Measurements from ENCODE around the gene ZMIZ1.

The ZMIZ1 gene

GRCh38 chr10:79068562-79069324 is at the start of gene ZMIZ1:
ZMIZ1 (plus strand) TSS chr10:79068966; CDS start chr10:79201633, 132,667 bp downstream.
- DNase-seq (ENCODE audit: low spot score) = peak; percentile 95

DNA sequence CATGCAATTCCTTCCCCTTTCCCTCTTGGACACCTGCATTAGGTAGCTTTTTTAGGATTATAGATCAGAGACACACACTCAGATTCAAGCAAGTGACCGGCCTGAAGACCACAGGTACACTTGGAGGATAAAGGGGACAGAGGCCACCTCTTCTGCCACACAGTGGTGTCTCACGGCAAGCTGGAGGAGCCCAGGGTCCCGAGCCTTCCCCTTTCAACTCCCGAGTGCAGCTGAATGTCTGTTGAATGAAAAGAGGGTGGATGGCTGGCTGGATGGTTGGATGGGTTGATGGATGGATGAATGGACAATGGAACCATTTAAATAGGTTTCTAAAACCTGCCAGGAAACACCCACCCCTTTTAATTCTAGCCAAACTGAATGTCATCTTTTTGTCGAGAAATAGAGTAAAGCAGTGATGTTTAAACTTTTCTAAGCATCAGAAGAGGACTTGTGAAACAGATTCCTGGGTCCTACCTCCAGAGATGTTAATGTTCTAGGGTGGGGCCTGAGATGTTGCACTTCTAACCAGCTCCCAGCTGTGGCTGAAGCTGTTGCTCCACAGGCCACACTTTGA is 49.2 kb upstream of the ZMIZ1 start:
- DNase-seq (ENCODE audit: low spot score) = no peak

- DNase-seq (ENCODE audit: low spot score) = no peak
Observed at GRCh38 chr10:79020015-79020491, 48.7 kb upstream of the ZMIZ1 start.

DNA sequence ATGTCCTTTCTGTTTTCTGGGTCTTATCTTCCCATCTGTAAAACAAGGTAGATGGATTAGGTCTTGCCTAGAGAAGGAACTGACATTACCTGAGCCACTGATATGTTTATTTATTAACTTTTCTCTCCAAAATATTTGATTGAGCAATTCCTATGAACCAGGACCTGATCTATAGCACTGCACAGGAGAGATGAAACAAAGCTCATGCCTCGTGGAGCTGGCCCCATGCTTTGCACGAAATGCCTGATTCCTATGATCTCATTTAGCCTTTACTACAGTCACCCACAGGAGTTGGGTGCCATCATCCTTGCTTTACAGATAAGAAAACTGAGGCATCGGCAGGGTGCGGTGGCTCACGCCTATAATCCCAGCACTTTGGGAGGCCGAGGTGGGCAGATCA is 48.2 kb upstream of the ZMIZ1 start:
- DNase-seq (ENCODE audit: low spot score) = no peak

DNA sequence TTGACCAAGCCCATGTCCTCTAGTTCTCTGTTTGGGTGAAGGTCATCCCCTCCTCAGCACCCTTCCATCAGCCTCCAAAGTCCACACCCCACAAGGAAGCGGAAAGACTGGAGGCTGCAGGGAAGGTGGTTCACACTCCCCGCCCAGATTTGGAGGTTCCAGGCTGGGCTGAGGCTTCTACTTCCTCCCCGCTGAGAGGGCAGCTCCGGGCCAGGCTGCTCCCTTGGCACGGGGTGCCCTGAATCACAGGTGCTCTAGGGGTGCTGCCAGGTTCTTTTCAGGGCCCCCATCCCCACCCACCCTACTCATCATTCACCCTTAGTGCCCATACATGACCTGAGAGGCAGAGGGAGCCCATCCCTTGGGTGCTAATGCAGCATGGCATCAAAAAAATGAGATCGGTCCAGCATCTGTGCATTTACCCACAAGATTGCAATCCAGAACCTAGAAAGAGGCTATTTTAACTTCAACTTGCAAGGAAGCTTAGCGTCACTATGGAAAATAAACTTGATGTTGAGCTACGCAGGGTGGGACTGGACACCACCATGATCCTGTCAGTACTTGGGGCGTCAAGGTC is 47.3 kb upstream of the ZMIZ1 start:
- DNase-seq (ENCODE audit: low spot score) = no peak

GRCh38 chr10:79021948-79022499 is 46.7 kb upstream of the ZMIZ1 start:
- no peak for DNase-seq (ENCODE audit: low spot score)

GRCh38 chr10:79022565-79023230 is 46.1 kb upstream of the ZMIZ1 start:
- no peak for DNase-seq (ENCODE audit: low spot score)

DNA sequence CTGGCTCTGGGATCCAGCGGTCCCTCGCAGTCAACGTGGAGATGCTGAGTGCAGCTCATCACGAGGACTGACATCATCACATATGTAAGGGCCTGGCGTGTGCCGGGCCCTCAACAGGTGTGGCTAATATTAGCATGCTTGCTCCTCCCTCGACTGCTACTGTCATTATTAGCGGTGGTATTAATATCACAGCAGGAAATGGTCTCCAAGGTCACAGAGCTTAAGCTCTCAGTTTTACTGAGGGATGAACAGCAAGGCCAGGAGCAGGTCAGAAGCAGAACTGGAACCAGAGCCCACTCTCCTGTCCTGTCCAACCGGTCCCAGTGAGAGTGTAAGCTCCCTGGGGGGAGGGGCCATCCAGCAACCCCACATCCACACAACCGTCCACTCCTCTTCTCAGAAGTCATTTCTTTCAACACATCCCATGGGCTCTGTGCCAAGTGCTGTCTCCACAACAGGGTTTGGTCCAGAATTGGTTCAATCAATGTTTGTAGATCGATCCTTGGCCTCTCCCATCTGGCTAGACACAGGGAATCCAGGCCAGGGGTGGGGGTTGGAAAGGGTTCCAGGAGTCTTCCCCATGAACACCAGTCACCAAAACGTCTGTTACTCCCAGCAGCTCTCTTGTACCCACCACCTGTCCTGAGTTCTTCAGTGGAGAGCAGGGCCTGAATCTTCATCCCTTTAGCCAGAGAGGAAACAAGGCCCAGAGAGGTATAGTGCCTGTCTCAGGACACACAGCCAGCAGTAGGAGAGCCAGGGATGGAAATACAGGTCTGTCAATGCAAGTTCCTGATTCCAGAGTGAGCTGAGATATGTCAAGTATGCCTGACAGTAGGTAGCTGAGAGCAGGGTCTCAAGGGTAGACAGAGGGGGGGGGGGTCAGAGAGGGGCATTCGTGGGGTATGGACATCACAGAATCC is 45.3 kb upstream of the ZMIZ1 start:
- no peak for DNase-seq (ENCODE audit: low spot score)

- DNase-seq (ENCODE audit: low spot score) = no peak
Observed at GRCh38 chr10:79024296-79024695, 44.5 kb upstream of the ZMIZ1 start.

DNA sequence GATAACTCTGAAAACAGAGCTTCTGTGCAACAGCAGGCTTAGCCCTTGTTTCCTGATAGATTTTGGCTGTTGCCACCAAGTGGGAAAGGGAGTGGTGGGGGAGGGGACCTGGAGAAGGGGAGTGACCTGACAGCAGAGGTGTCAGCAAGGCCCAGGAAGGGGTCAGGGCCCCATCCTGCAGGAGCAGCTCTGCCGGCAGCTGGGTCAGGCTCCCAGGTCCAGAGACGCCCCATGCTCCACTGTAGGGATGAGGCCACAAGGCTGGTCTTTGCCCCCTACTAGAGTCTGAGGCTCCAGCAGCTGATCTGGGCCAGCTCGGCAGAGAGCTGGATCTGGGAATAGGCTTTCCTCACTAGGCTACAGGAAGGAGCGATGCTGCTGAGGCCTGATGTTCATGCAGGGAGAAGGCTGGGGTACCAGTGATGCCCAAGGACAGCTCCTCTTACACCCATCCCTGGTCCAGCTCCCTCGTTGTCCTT is 44.0 kb upstream of the ZMIZ1 start:
- DNase-seq (ENCODE audit: low spot score) = no peak

DNA sequence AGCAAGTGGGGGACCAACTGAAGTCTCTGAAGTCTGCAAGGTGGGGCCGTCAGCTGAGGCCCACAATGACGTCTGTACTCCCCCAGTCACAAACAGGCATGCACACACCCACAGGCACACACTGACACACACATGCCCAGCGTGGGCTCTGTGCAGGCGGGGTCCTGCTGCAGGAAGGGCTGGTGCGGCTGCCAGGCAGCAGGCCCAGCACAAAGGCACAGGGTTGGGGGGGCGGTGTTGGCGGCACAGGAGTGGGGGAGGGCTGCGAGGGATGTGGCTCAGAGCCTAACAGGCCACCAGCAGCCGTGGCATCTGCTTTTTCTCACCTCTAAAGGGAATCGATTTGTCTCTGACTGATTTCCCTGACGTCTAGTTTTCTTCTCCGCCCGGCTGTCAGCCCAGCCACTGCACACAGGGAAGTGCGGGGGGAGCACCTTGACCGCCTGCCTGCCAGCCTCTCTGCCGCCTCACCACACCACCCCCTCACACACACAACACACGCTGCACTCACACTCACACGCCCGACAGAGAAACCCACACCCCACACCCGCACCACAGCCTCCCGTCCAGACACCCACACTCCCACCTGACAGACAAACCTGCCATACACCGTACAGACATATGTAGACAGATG is 43.5 kb upstream of the ZMIZ1 start:
- DNase-seq (ENCODE audit: low spot score) = no peak

- no peak for DNase-seq (ENCODE audit: low spot score)
Observed at GRCh38 chr10:79026341-79026761, 42.4 kb upstream of the ZMIZ1 start.

- no peak for DNase-seq (ENCODE audit: low spot score)
Observed at GRCh38 chr10:79026806-79027146, 42.0 kb upstream of the ZMIZ1 start.

- no peak for DNase-seq (ENCODE audit: low spot score)
Observed at GRCh38 chr10:79027147-79028055, 41.4 kb upstream of the ZMIZ1 start.

DNA sequence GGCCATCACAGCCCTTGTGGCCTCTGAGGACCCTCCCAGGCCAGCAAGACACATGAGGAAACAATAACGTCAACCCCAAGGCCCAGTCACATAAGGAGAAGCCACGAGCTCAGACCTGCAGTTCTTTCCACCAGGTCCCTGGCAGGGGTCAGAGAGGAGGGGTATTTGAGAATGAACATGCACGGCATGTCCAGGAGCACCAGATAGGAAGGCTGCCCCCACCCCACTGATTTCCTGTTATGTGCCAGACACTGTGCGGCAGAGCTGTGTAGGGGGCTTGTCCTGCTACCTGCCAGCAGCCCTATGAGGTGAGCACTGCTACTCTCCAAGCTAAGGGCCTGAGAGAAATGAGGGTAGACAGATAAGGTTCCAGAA is 40.7 kb upstream of the ZMIZ1 start:
- no peak for DNase-seq (ENCODE audit: low spot score)

DNA sequence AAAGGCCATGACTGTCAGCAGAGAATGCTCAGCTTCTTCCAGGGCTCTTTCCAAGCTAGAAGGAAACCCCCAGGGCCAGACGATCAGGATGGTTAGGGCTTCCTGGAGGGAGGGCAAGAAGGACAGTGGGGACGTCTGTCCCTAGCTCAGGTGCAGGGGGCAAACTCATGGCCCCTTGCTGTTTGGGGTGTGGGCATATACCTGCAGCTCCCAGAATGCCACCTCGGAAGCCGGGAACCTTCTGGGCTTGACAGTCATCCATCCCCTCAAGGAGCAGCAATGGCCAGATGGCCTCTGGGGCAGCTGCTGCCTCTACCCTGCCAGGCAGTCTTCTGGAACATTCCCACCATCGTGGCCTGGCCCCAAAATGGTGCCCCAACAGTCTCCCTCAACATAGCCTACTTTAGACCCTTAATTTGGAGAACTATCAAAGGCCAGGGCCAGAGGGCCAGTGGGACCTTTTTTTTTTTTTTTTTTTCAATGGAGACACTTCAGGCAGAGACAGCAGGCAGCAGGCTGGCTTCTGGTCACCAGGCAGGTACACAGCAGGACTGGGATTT is 40.2 kb upstream of the ZMIZ1 start:
- no peak for DNase-seq (ENCODE audit: low spot score)

- no peak for DNase-seq (ENCODE audit: low spot score)
Observed at GRCh38 chr10:79029478-79030390, 39.0 kb upstream of the ZMIZ1 start.

- no peak for DNase-seq (ENCODE audit: low spot score)
Observed at GRCh38 chr10:79030705-79031104, 38.1 kb upstream of the ZMIZ1 start.
